GM12872 (cell line): ENCODE data around the gene RGS7.

ENCODE experiments used
- TF ChIP-seq, protein P1 (sequence below): IDR thresholded peaks from 3 replicates; pipeline ENCODE4 v1.5.1; 2011; ENCODE audit warnings: low read depth, mild to moderate bottlenecking, low read length, moderate library complexity; ENCODE audit not compliant: insufficient read depth

The RGS7 gene

DNA sequence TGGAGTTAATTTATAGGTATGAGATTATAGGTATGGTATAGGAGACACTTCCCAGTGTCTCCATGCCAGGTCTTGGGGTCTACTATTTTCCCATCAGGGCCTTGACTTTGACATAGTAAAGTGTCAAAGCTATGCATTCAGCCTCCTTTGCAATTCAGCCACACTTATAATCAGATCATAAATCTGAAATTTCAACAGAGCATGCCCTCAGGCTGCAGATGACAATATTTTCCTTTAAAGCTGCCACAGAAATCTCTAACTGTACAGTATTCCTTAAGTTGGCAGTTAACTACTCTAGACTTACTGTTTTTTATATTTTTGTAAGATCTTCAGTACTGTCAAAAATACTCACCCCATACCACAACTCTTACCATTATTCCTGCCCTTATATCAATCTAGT lies 30.2 kb upstream of the RGS7 start:
- TF ChIP-seq, protein P1, sequence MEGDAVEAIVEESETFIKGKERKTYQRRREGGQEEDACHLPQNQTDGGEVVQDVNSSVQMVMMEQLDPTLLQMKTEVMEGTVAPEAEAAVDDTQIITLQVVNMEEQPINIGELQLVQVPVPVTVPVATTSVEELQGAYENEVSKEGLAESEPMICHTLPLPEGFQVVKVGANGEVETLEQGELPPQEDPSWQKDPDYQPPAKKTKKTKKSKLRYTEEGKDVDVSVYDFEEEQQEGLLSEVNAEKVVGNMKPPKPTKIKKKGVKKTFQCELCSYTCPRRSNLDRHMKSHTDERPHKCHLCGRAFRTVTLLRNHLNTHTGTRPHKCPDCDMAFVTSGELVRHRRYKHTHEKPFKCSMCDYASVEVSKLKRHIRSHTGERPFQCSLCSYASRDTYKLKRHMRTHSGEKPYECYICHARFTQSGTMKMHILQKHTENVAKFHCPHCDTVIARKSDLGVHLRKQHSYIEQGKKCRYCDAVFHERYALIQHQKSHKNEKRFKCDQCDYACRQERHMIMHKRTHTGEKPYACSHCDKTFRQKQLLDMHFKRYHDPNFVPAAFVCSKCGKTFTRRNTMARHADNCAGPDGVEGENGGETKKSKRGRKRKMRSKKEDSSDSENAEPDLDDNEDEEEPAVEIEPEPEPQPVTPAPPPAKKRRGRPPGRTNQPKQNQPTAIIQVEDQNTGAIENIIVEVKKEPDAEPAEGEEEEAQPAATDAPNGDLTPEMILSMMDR: no peak

DNA sequence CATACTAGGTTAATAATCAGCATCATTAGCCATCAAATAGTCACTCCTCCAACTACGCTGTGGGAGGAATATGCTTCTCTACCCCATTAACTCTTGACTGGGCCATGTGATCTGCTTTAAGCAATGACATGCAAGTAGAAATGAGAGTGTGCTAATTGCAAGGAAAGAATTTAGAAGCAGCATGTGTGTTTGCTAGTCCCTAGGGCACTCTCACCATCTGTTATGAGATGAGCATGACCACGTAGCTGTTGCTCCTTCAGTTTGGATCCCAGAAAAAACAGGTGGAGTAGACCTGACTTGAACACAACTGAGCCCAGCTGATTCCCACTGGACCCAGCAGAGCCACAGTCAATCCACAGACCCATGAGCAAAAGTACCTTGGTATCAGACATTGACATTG lies 19.7 kb upstream of the RGS7 start:
- TF ChIP-seq, protein P1: no peak

DNA sequence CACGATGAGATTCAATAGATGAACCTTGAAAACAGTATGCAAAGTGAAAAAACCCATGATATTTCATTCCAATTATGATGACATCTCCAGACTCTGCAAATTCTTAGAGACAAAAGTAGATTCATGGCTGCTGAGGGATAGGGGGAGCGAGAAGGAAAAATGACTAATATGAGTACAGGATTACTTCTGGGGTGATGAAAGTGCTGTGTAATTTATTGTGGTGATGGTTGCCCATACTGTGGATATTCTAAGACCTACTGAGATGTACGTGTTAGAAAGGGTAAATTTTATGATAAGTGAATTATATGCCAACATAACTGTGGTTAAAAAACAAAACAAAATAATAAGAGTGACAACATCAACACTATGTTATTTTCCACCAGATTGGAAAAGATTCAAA lies 18.9 kb upstream of the RGS7 start:
- TF ChIP-seq, protein P1: no peak

DNA sequence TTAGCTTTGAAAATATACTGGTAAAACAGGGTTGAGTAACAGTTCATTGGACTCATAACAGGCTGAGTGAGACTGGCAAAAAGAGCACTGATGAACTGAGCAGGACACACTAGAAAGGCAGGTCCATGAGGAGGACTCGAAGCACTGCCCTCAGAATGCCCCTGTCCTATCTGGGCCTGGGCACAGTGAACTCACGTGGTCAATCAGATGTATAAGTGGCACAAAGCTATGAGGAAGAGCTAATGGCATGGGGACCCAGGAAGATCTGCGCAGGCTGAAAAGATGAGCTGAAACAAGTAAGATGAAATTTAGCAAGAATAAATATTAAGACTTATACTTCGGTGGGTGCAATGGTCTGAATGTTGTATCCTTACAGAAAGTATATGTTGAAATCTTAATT lies 9.2 kb upstream of the RGS7 start:
- TF ChIP-seq, protein P1: no peak

DNA sequence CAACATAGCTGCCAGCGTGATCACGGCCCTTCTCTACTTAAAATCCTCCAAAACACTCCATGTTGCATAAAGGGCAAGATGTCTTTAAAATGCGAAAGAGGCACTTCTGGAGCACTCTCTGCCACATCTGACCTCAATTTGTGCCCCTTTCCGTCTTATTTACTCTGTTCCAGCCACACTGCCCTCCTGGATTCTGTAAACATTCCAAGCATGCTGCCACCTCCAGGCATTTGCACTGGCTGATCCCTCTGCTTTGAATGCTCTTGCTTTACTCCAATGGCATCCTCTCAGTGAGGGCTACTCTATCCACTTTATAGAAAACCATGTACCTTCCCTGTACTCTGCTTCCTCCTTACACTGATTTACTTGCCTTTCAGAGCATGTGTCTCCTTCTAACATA lies 5.3 kb upstream of the RGS7 start:
- TF ChIP-seq, protein P1: no peak

DNA sequence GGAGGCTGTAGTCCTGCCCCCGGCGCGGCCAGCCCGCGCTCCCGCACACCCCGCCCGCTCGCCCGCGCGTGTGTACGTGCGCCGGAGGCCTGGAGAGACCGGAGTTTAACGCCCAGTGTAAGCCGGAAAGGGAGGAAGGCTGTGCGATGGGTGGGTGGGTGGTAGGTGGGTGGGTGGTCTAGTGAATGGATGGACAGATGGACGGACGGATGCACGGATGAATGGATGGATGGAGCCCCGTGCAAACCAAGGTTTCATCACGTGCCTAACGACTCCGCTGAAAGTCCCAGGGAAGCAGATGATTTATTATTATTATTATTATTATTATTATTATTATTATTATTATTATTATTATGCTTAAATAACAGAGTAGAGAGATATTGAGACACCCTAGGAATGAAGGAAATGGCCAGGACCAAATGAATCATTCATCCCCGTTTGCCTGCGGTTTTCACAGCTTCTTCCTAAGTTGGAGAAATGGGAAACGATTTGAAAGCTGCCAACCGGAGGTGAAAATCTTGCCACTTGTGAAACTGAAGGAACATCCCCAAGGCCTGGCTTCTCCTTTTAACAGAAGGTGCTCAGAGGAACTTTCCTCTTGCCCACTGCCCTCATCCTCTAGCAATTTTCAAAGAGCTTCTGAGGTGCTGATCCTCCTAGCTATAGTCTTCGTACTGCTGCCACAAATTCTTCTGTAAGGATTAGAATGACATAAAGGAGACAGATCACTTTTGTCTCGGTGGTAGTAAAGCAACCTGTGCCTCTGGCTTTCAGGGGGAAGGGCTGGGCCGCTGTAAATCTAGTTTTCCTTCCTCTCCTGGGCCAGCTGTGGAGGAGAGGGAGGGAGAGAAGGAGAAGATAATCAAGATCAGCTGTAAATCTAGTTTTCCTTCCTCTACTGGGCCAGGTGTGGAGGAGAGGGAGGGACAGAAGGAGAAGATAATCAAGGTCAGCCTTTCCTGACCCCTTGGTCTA lies 648 bp upstream of the RGS7 start:
- TF ChIP-seq, protein P1: no peak

DNA sequence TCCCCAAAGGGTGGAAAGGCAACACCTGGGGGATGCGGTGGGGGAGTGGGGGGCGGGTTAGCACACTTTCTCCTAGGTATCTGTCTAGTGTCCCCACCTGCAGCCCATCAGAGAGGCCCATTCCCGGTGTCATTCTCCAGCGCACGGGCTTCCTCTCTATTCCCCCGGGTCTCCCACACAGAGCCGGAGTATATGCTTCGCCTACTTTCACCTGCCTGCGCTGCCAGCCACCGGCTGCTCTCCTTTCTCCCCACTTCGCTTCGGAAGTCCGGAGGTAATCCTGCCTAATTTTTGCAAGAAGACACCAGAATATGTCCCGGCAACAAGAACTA lies 852 bp downstream of the RGS7 start:
- TF ChIP-seq, protein P1: no peak
